Hepatocyte (in vitro differentiated cells): Measurements from ENCODE around the gene UBTD1. TPM values are rescaled to one million over a fixed set of nuclear protein-coding genes. Genes with fewer than 3 reads are reported as not detected.
"Not testable (repeated sequence)": the region's sequence is repeated elsewhere in the genome, so short reads cannot be mapped to it uniquely, and the experiment has no call there.

Source experiments
- DNase-seq: peaks from one replicate; pipeline ENCODE4 v3.0.0-alpha.2; 2016; ENCODE audit warnings: low spot score
- H2AFZ ChIP-seq: fragments of 200-600 bp; sonication (generic); 2 replicates; pipeline ENCODE4 v1.6.0; 2016; ENCODE audit warnings: antibody characterized with exemption, mild to moderate bottlenecking
- H3K27ac ChIP-seq: fragments of 200-600 bp; sonication (generic); 2 replicates; pipeline ENCODE4 v1.5.1; 2016; ENCODE audit warnings: mild to moderate bottlenecking
- H3K27me3 ChIP-seq: fragments of 200-600 bp; sonication (generic); 2 replicates; pipeline ENCODE4 v1.6.1; 2016
- H3K36me3 ChIP-seq: fragments of 200-600 bp; sonication (generic); replicated peaks from 2 replicates; pipeline ENCODE4 v1.5.1; 2016; ENCODE audit warnings: low read depth; ENCODE audit not compliant: insufficient read depth
- H3K4me1 ChIP-seq: fragments of 200-600 bp; sonication (generic); 2 replicates; pipeline ENCODE4 v1.5.1; 2016; ENCODE audit warnings: mild to moderate bottlenecking, moderate library complexity; ENCODE audit not compliant: insufficient read depth
- H3K4me2 ChIP-seq: fragments of 200-600 bp; sonication (generic); 2 replicates; pipeline ENCODE4 v1.6.0; 2016
- H3K4me3 ChIP-seq: fragments of 200-600 bp; sonication (generic); 2 replicates; pipeline ENCODE4 v1.5.1; 2016; ENCODE audit warnings: mild to moderate bottlenecking
- H3K79me2 ChIP-seq: fragments of 200-600 bp; sonication (generic); 2 replicates; pipeline ENCODE4 v1.6.0; 2017; ENCODE audit warnings: mild to moderate bottlenecking
- H3K9me2 ChIP-seq: fragments of 200-600 bp; sonication (generic); replicated peaks from 2 replicates; pipeline ENCODE4 v1.6.0; 2017; ENCODE audit warnings: mild to moderate bottlenecking; ENCODE audit not compliant: insufficient read depth
- H3K9me3 ChIP-seq: fragments of 200-600 bp; sonication (generic); 2 replicates; pipeline ENCODE4 v1.5.1; 2016; ENCODE audit warnings: low read depth, mild to moderate bottlenecking
- H4K20me1 ChIP-seq: fragments of 200-600 bp; sonication (generic); 2 replicates; pipeline ENCODE4 v1.6.0; 2016; ENCODE audit warnings: mild to moderate bottlenecking; ENCODE audit not compliant: insufficient read depth, poor library complexity, severe bottlenecking
- EZH2 ChIP-seq: fragments of 200-600 bp; sonication (generic); IDR thresholded peaks from 2 replicates; pipeline ENCODE4 v1.6.1; 2016; ENCODE audit warnings: antibody characterized with exemption, mild to moderate bottlenecking, borderline replicate concordance
- EZH2phosphoT487 ChIP-seq: fragments of 200-600 bp; sonication (generic); IDR thresholded peaks from one replicate; pipeline ENCODE4 v1.6.1; 2018; ENCODE audit warnings: antibody characterized with exemption, mild to moderate bottlenecking, low read depth, moderate library complexity; ENCODE audit not compliant: unreplicated experiment, severe bottlenecking
- WGBS: methylation state at CpG from one replicate; pipeline ENCODE4 v1.1.6; 2016; ENCODE audit warnings: low lambda C conversion rate; ENCODE audit errors: missing lambda C conversion rate; 5-methylcytosine and 5-hydroxymethylcytosine counted together
- polyA plus RNA-seq: library from polyadenylated mRNA; unstranded; fragments of >200 nt; fragmentation: Nextera tagmentation; extraction: Ambion mirVana; gene quantifications from 2 replicates; pipeline ENCODE4 v1.2.1, GENCODE V29; 2016
- total RNA-seq: library from RNA; depleted of rRNA; stranded (reverse); fragments of >200 nt; gene quantifications from 2 replicates; pipeline ENCODE4 v1.2.3, GENCODE V29; 2014
- TF ChIP-seq, protein P1 (sequence below): fragments of 200-600 bp; sonication (generic); IDR thresholded peaks from 2 replicates; pipeline ENCODE4 v1.5.1; 2016; ENCODE audit warnings: antibody characterized with exemption, mild to moderate bottlenecking; ENCODE audit not compliant: poor library complexity

Gene UBTD1
- total and polyA plus RNA-seq, 2 experiments from 2014 or later = 12.8 to 37.0 TPM

DNA sequence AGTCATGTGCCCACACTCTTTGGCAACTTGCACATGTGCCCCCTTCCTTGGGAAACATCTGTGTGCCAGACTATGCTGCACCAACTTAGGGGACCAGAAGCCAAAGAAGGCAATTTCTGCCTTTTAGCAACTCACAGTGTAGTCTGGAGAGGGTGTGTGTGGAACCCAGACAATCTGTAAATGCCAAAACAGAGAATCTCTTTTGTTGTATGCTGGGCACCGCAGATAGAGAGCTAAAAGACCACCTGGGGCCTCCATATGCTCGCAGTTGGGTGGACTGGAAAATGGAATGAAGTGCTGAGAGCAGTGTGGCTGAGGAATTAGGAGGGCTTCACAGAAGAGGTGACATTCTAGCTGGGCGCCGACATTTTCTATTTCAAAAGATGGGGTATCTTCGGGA is 26.4 kb downstream of the UBTD1 start:
- H3K4me3 ChIP-seq = no peak overlapping the region
- no peaks in the 10 kb centered on the region for H3K36me3 ChIP-seq
- no peaks in the 10 kb centered on the region for H3K9me3 ChIP-seq
- H2AFZ ChIP-seq = no peak overlapping the region
- H3K79me2 ChIP-seq = peaks cover 12% of the 10 kb centered on the region
- TF ChIP-seq EZH2 = no peak
- TF ChIP-seq, protein P1, sequence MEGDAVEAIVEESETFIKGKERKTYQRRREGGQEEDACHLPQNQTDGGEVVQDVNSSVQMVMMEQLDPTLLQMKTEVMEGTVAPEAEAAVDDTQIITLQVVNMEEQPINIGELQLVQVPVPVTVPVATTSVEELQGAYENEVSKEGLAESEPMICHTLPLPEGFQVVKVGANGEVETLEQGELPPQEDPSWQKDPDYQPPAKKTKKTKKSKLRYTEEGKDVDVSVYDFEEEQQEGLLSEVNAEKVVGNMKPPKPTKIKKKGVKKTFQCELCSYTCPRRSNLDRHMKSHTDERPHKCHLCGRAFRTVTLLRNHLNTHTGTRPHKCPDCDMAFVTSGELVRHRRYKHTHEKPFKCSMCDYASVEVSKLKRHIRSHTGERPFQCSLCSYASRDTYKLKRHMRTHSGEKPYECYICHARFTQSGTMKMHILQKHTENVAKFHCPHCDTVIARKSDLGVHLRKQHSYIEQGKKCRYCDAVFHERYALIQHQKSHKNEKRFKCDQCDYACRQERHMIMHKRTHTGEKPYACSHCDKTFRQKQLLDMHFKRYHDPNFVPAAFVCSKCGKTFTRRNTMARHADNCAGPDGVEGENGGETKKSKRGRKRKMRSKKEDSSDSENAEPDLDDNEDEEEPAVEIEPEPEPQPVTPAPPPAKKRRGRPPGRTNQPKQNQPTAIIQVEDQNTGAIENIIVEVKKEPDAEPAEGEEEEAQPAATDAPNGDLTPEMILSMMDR = no peak
- TF ChIP-seq EZH2phosphoT487 = no peak
- H4K20me1 ChIP-seq = no peaks in the 10 kb centered on the region
- 94% methylated on average over 5 of the region's 5 CpGs for WGBS
- no peak for DNase-seq
- H3K9me2 ChIP-seq = no peaks in the 10 kb centered on the region
- no peaks in the 10 kb centered on the region for H3K4me1 ChIP-seq
- H3K27me3 ChIP-seq = no peaks in the 10 kb centered on the region
- H3K27ac ChIP-seq = no peak overlapping the region
- no peak overlapping the region for H3K4me2 ChIP-seq

DNA sequence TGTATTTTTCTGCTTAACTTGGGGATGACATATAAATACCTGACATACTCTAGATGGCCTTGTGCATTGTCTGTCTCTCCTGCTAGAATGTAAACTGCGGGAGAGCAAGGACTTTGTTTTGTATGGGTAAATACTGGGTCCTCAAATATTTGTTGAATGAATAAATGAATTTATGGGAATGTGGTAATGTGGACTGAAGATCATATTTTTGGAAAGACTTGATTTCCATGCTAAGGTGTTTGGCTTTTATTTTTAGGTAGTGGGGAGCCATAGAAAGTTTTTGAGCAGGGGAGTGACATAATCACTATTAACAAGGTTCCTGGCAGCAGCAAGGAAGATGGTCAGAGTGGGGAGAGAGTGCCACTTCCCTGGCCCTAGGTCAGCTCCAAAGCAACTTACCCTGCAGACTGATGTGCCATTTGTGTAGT is 27.0 kb downstream of the UBTD1 start:
- no peak for DNase-seq
- H3K9me2 ChIP-seq = no peaks in the 10 kb centered on the region
- H2AFZ ChIP-seq = no peak overlapping the region
- no peaks in the 10 kb centered on the region for H3K4me1 ChIP-seq
- H4K20me1 ChIP-seq = no peaks in the 10 kb centered on the region
- no peaks in the 10 kb centered on the region for H3K9me3 ChIP-seq
- H3K4me2 ChIP-seq = no peak overlapping the region
- no peaks in the 10 kb centered on the region for H3K27me3 ChIP-seq
- no peak overlapping the region for H3K4me3 ChIP-seq
- WGBS = 63% methylated on average over 1 of the region's 1 CpG
- peaks cover 8% of the 10 kb centered on the region for H3K79me2 ChIP-seq
- H3K36me3 ChIP-seq = no peaks in the 10 kb centered on the region
- no peak overlapping the region for H3K27ac ChIP-seq
- TF ChIP-seq EZH2phosphoT487 = no peak
- no peak for TF ChIP-seq EZH2
- TF ChIP-seq, protein P1 = no peak

DNA sequence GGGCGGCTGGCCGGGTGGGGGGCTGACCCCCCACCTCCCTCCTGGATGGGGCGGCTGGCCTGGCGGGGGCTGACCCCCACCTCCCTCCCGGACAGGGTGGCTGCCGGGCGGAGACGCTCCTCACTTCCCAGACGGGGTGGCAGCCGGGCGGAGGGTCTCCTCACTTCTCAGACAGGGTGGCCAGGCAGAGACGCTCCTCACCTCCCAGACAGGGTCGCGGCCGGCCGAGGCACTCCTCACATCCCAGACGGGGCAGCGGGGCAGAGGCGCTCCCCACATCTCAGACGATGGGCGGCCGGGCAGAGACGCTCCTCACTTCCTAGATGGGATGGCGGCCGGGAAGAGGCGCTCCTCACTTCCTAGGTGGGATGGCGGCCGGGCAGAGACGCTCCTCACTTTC is 30.2 kb downstream of the UBTD1 start:
- whole genome bisulfite sequencing = no CpG with 5 or more reads among the region's 29 CpGs
- not testable (repeated sequence) for H3K36me3 ChIP-seq, H4K20me1 ChIP-seq, H3K4me2 ChIP-seq, H3K4me1 ChIP-seq, H3K79me2 ChIP-seq, H3K9me2 ChIP-seq, H3K4me3 ChIP-seq, DNase-seq, H3K27me3 ChIP-seq, H3K27ac ChIP-seq, H3K9me3 ChIP-seq, H2AFZ ChIP-seq

DNA sequence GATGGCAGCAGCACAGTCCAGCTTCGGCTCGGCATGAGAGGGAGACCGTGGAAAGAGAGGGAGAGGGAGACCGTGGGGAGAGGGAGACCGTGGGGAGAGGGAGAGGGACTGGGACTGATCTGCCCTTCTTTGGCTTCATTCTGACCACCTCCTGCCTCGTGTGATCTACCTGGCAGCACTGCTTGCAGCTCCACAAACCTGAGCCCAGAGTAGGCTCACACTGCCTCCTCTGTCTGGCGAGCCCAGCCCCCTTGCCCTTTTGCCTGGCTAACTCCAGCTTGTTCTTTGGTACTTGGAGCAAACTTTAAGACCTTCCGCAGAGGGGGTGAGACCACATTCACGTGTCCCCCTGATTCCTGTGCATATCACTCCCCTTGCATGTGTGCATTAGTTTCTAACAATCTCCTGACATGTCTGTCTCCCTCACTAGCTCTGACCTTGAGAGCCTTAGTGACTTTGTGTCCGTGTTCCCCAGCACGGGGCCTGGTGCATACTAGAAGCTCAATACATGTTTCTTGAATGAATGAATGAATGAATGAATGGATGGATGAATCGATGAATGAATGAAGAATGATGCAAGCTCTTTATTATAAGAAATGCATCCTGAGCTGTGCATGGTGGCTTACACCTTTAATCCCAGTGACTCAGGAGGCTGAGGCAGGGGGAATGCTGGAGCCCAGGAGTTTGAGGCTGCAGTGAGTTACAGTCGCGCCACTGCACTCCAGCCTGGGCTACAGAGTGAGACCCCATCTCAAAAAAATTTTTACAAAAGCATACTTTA is 31.2 kb downstream of the UBTD1 start:
- no peak for DNase-seq
- no peak overlapping the region for H2AFZ ChIP-seq
- WGBS = 91% methylated on average over 10 of the region's 14 CpGs
- no peaks in the 10 kb centered on the region for H3K9me2 ChIP-seq
- no peak overlapping the region for H3K4me3 ChIP-seq
- H3K9me3 ChIP-seq = no peaks in the 10 kb centered on the region
- no peaks in the 10 kb centered on the region for H3K27me3 ChIP-seq
- H3K79me2 ChIP-seq = no peaks in the 10 kb centered on the region
- H3K4me2 ChIP-seq = no peak overlapping the region
- no peaks in the 10 kb centered on the region for H3K4me1 ChIP-seq
- H3K27ac ChIP-seq = no peak overlapping the region
- TF ChIP-seq EZH2 (no peak), EZH2phosphoT487 (no peak)
- TF ChIP-seq, protein P1 = no peak
- H3K36me3 ChIP-seq = no peaks in the 10 kb centered on the region
- H4K20me1 ChIP-seq = no peaks in the 10 kb centered on the region
